AG04450 (cell line): Measurements from ENCODE around the gene CDR2L. TPM values are rescaled to one million over a fixed set of nuclear protein-coding genes. Genes with fewer than 3 reads are reported as not detected.

Experiments used
- CTCF ChIA-PET: fragments of 300-600, 350-600 bp; formaldehyde crosslinking; extraction: SDS; loops from one replicate; lab custom pipeline; 2022; ENCODE audit warnings: antibody characterized with exemption, inconsistent platforms; lab: Charles Lee
- POLR2A ChIA-PET: fragments of 350-600 bp; formaldehyde crosslinking; extraction: SDS; loops from one replicate; lab custom pipeline; 2021; ENCODE audit warnings: antibody characterized with exemption, inconsistent platforms; lab: Yijun Ruan, JAX
- DNase-seq: peaks from one replicate; pipeline ENCODE4 v3.0.0-alpha.2; 2011; ENCODE audit warnings: low read depth, low spot score
- H3K27ac ChIP-seq: one replicate; pipeline ENCODE4 v1.5.1; 2012; ENCODE audit warnings: low read depth, low read length, control low read depth
- H3K27me3 ChIP-seq: one replicate; pipeline ENCODE4 v1.6.0; 2012; ENCODE audit warnings: low read length; ENCODE audit not compliant: control insufficient read depth, insufficient read depth
- H3K4me3 ChIP-seq: 2 replicates; pipeline ENCODE4 v1.5.1; 2011; ENCODE audit warnings: mild to moderate bottlenecking, low read depth, low read length, control low read depth
- H3K9me3 ChIP-seq: 2 replicates; pipeline ENCODE4 v1.5.1; 2012; ENCODE audit warnings: low read length; ENCODE audit not compliant: control insufficient read depth, insufficient read depth
- polyA plus RNA-seq: library from polyadenylated mRNA; depleted of rRNA; stranded (reverse); fragments of >200 nt; gene quantifications from 2 replicates; pipeline ENCODE4 v1.2.3, GENCODE V29; 2011
- TF ChIP-seq, protein P1 (sequence below): IDR thresholded peaks from 2 replicates; pipeline ENCODE4 v1.5.1; 2011; ENCODE audit warnings: low read depth, low read length, control low read depth, inconsistent platforms

The CDR2L gene
- polyA plus RNA-seq, 1 experiment: 8.4 TPM

DNA sequence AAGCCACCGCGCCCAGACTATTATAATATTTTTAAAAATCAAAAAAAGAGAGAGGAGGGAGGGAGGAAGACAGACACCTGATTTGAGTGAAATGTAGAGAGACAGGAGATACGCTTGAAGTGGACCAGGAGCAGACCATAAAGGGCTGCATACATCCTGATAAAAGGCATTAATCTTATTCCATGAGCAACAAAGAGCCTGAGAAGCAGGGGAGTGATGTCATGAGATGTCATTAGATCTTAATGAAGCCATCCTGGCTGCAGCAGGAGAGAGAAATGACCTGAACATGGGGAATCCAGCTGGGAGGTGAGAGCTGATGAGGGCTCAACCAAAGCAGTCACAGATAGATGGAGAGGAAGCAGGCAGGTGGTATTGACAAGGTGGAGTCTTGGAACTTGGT is 9.6 kb upstream of the CDR2L start:
- POLR2A ChIA-PET: no interaction called here

GRCh38 chr17:74978240-74978639 is 9.2 kb upstream of the CDR2L start:
- DNase-seq: no peak
- ChIA-PET POLR2A (no interaction called here), CTCF (interaction anchor here (1.3 kb wide), 1 partner anchor 10 kb away, joined by 3 read pairs; no protein-coding TSS in a partner anchor)
- Histone ChIP-seq H3K27me3 (peaks cover 11% of the 10 kb centered on the region), H3K27ac (no peak overlapping the region), H3K9me3 (no peaks in the 10 kb centered on the region), H3K4me3 (no peak overlapping the region)
- TF ChIP-seq, protein P1, sequence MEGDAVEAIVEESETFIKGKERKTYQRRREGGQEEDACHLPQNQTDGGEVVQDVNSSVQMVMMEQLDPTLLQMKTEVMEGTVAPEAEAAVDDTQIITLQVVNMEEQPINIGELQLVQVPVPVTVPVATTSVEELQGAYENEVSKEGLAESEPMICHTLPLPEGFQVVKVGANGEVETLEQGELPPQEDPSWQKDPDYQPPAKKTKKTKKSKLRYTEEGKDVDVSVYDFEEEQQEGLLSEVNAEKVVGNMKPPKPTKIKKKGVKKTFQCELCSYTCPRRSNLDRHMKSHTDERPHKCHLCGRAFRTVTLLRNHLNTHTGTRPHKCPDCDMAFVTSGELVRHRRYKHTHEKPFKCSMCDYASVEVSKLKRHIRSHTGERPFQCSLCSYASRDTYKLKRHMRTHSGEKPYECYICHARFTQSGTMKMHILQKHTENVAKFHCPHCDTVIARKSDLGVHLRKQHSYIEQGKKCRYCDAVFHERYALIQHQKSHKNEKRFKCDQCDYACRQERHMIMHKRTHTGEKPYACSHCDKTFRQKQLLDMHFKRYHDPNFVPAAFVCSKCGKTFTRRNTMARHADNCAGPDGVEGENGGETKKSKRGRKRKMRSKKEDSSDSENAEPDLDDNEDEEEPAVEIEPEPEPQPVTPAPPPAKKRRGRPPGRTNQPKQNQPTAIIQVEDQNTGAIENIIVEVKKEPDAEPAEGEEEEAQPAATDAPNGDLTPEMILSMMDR: no peak

More for the DNA sequence above, 9.6 kb upstream of the CDR2L start:
- no peak for DNase-seq
- CTCF ChIA-PET: interaction anchor here (1.3 kb wide), 1 partner anchor 11 kb away, joined by 3 read pairs; no protein-coding TSS in a partner anchor
- TF ChIP-seq, protein P1: no peak
- Histone ChIP-seq H3K27ac (no peak overlapping the region), H3K9me3 (no peaks in the 10 kb centered on the region; the same call in 1 of the 2 replicates), H3K4me3 (no peak overlapping the region), H3K27me3 (peaks cover 15% of the 10 kb centered on the region)

DNA sequence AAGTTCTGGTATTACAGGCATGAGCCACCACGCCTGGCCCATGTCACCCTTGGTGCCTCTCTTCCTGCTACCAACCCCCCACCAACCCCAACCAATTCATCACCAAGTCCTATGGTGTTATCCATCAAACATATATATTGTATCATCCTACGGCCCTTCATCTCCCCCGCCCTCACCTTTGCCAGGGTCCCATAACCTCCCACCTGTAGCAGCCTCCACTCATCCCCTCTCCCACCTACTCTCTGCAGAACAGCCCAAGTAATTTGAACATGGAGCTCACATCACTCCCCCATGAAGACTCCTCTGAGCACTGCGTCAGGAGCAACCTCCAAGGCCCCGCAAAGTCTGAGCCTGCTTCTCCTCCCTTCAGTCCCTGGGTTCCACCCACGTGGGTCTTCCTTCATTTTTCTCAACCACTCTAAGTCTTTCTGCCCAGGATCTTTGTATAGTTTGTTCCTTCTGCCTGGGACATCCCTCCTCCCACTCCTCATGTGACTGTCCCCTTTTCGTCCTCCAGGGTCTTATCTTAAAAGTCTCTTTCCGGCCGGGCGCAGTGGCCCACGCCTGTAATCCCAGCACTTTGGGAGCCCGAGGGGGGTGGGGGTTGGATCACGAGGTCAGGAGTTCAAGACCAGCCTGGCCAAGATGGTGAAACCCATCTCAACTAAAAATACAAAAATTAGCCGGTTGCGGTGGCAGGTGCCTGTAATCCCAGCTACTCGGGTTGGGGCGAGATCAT is 7.9 kb upstream of the CDR2L start:
- CTCF ChIA-PET: interaction anchor here (1.0 kb wide), 1 partner anchor 134 kb away, joined by 3 read pairs; no protein-coding TSS in a partner anchor
- POLR2A ChIA-PET: interaction anchor here (0.6 kb wide), 1 partner anchor 33 kb away, joined by 3 read pairs; no protein-coding TSS in a partner anchor
- TF ChIP-seq, protein P1: no peak
- no peaks in the 10 kb centered on the region for H3K9me3 ChIP-seq
- no peak overlapping the region for H3K27ac ChIP-seq
- H3K27me3 ChIP-seq: peaks cover 7% of the 10 kb centered on the region
- DNase-seq: no peak
- H3K4me3 ChIP-seq: no peak overlapping the region

- POLR2A ChIA-PET: no interaction called here
- TF ChIP-seq, protein P1: no peak
- DNase-seq: no peak
- Histone ChIP-seq H3K27me3 (peaks cover 3% of the 10 kb centered on the region), H3K4me3 (peak overlapping the region; percentile 72), H3K9me3 (no peaks in the 10 kb centered on the region), H3K27ac (no peak overlapping the region)
- CTCF ChIA-PET: no interaction called here
Measured at GRCh38 chr17:74981318-74981978, 6.0 kb upstream of the CDR2L start.
